HFFc6 (cell line): ENCODE data around the gene TMEM150A. TPM values are rescaled to one million over a fixed set of nuclear protein-coding genes. Genes with fewer than 3 reads are reported as not detected.
A peak's percentile ranks its signal among the peaks of the same experiment; 100 is the strongest.

ENCODE experiments used
- DNase-seq: peaks from one replicate; pipeline ENCODE4 v3.0.0-alpha.2; 2018
- H3K27ac Mint-ChIP-seq: 2 replicates; pipeline ENCODE4 v1.8.0; 2020; ENCODE audit warnings: mild to moderate bottlenecking, mixed read lengths
- H3K27me3 Mint-ChIP-seq: 2 replicates; pipeline ENCODE4 v1.8.0; 2021; ENCODE audit warnings: mild to moderate bottlenecking, moderate library complexity, mixed read lengths; ENCODE audit not compliant: insufficient read depth
- H3K36me3 Mint-ChIP-seq: 2 replicates; pipeline ENCODE4 v1.8.0; 2021; ENCODE audit warnings: low read depth, mixed read lengths
- H3K4me1 Mint-ChIP-seq: 2 replicates; pipeline ENCODE4 v1.8.0; 2020; ENCODE audit warnings: low read depth, mixed read lengths
- H3K4me3 Mint-ChIP-seq: 2 replicates; pipeline ENCODE4 v1.8.0; 2020; ENCODE audit warnings: mild to moderate bottlenecking, moderate library complexity, mixed read lengths
- H3K9me3 Mint-ChIP-seq: 2 replicates; pipeline ENCODE4 v1.8.0; 2020; ENCODE audit warnings: mild to moderate bottlenecking, mixed read lengths
- total RNA-seq, 6 experiments: library from RNA; stranded (reverse); fragmentation: NEBNext Ultra II Directional; extraction: Animal tissue kit (Norgen Biotek cat#: 25700); gene quantifications; 2 replicates in 1 of 6; 3 replicates in 5 of 6; pipeline ENCODE4 v1.2.3, GENCODE V29; 2021
- TF ChIP-seq, protein P1 (sequence below): fragments of 200-600 bp; sonication (generic); IDR thresholded peaks from 2 replicates; pipeline ENCODE4 v1.5.0; 2021; ENCODE audit warnings: antibody characterized with exemption, mild to moderate bottlenecking

Gene TMEM150A
- total RNA-seq, 6 experiments from 2014 or later, result 10.3 to 20.4 (median 12.7) TPM

DNA sequence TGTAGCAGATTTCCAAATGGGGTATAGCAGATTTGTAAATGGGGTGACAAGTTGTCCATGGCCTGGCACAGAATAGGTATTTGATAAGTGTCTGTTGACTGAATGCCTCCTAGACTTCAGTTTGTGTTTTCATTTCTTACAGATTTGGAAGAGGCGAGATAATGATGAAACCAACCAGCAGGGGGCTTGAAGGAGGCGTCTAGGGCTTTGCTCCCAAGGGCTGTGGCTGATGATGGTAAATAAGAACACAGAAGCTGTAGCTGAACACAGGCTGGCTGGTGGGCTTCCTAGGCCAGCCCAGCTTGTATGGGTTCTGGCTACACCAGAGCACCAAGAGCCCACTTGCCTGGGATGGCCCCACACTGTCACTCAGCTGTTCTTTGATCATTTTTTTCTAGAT is 46.1 kb upstream of the TMEM150A start:
- TF ChIP-seq, protein P1, sequence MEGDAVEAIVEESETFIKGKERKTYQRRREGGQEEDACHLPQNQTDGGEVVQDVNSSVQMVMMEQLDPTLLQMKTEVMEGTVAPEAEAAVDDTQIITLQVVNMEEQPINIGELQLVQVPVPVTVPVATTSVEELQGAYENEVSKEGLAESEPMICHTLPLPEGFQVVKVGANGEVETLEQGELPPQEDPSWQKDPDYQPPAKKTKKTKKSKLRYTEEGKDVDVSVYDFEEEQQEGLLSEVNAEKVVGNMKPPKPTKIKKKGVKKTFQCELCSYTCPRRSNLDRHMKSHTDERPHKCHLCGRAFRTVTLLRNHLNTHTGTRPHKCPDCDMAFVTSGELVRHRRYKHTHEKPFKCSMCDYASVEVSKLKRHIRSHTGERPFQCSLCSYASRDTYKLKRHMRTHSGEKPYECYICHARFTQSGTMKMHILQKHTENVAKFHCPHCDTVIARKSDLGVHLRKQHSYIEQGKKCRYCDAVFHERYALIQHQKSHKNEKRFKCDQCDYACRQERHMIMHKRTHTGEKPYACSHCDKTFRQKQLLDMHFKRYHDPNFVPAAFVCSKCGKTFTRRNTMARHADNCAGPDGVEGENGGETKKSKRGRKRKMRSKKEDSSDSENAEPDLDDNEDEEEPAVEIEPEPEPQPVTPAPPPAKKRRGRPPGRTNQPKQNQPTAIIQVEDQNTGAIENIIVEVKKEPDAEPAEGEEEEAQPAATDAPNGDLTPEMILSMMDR, result peak; percentile 89
- H3K27me3 Mint-ChIP-seq, result no peaks in the 10 kb centered on the region
- peak overlapping the region; percentile 79 for H3K27ac Mint-ChIP-seq
- 0 out of 2 replicates have a peak overlapping the region, but pooled peaks have one; percentile 45 for H3K4me3 Mint-ChIP-seq
- no peaks in the 10 kb centered on the region for H3K9me3 Mint-ChIP-seq
- peaks cover 53% of the 10 kb centered on the region for H3K4me1 Mint-ChIP-seq
- peaks cover 36% of the 10 kb centered on the region for H3K36me3 Mint-ChIP-seq
- DNase-seq, result peak; percentile 49

DNA sequence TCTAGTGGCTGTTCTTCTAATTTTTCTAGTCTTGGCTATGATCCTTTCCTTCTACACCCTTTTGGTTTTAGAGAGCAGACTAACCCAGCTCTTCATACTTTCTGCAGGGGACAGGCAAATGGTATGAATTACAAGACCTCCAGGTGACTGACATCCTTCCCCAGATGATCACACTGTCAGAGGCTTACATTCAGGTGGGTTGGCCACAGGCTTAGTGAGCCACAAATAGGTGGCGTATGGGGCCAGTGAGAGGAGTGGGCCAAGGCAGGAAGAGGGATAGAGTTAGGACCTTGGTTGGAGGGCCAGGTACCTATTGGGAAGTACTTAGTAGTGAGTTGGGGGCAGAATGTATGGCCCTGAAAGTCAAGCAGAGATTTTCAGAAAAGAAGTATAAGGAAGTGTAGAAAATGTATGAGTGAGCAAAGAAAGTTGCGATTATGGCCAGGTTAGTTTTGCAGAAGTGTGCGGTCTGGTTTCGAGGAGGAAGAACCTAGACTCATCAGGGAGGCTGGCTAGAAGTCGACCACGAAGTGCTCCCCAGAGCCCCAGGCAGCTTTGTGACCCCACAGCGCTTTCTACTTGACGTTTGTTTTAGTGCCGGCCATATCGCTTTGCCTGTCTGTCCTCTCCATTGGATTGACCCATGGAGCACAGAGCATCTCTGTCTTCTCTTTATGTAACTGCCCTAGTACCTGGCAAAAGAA is 45.5 kb upstream of the TMEM150A start:
- Mint-ChIP-seq H3K36me3 (peaks cover 36% of the 10 kb centered on the region), H3K27ac (no peak overlapping the region), H3K4me1 (peaks cover 46% of the 10 kb centered on the region), H3K27me3 (no peaks in the 10 kb centered on the region), H3K4me3 (no peak overlapping the region), H3K9me3 (no peaks in the 10 kb centered on the region)
- TF ChIP-seq, protein P1, result no peak
- DNase-seq, result no peak

DNA sequence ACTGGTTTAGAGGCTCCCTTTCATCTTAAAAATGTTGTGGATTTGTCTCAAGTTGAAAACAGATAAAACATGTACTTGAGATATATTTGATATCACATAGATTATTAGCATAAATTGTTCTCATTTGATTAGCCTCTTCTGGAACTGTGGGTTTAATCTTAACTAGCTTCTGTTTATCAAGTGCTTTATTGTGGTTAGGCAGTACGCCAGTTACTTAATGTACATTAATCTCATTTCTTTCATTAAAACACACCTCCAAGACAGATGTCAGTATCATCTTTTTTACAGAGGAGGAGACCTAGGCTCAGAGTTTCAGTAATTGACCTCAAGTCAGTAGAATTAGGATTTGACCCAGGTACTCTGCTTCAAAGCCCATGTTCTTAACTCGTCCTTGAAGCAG is 43.7 kb upstream of the TMEM150A start:
- Mint-ChIP-seq H3K27me3 (no peaks in the 10 kb centered on the region), H3K27ac (no peak overlapping the region), H3K4me1 (peaks cover 28% of the 10 kb centered on the region), H3K9me3 (no peaks in the 10 kb centered on the region), H3K4me3 (no peak overlapping the region), H3K36me3 (peaks cover 37% of the 10 kb centered on the region)
- no peak for DNase-seq
- TF ChIP-seq, protein P1, result no peak

DNA sequence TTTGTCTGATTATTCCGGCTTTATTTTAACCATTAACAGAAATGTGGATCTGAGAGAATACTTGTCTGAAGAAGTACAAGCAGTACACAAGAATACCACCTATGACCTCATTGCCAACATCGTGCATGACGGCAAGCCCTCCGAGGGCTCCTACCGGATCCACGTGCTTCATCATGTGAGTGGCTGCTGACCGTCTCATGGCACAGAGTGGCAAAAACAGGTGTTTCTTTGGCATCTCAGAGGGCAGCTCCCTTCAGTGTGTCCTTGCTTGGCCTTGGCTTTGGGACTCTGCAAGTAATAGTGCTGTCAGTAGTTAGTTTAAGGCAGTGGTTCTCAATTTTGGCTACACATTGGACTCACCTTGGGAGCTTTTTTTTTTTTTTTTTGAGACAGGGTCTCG is 42.4 kb upstream of the TMEM150A start:
- H3K27ac Mint-ChIP-seq, result no peak overlapping the region
- no peak for DNase-seq
- no peaks in the 10 kb centered on the region for H3K27me3 Mint-ChIP-seq
- H3K4me3 Mint-ChIP-seq, result no peak overlapping the region
- H3K9me3 Mint-ChIP-seq, result no peaks in the 10 kb centered on the region
- TF ChIP-seq, protein P1, result no peak
- H3K36me3 Mint-ChIP-seq, result peaks cover 39% of the 10 kb centered on the region
- H3K4me1 Mint-ChIP-seq, result peaks cover 23% of the 10 kb centered on the region

DNA sequence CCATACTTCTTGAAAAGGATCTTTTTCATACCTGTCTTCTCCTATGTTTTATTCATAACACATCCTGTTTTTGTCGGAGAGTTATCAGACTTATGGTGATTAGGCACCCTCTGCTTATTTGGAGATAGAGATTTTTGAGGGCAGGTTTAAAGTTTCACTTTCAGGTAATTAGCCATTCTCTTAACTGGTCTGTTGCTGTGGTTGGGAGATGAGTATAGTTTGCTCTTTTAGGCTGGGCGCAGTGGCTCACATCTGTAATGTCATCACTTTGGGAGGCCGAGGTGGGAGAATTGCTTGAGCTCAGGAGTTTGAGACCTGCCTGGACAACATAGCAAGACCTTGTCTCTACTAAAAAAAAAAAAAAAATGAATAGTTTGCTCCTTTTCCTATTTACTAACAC is 40.2 kb upstream of the TMEM150A start:
- no peak for DNase-seq
- TF ChIP-seq, protein P1, result no peak
- peaks cover 24% of the 10 kb centered on the region for H3K36me3 Mint-ChIP-seq
- no peak overlapping the region for H3K27ac Mint-ChIP-seq
- no peak overlapping the region for H3K4me3 Mint-ChIP-seq
- peaks cover 1% of the 10 kb centered on the region; the same call in 1 of the 2 replicates for H3K4me1 Mint-ChIP-seq
- no peaks in the 10 kb centered on the region for H3K27me3 Mint-ChIP-seq
- H3K9me3 Mint-ChIP-seq, result no peaks in the 10 kb centered on the region
